Kidney tubule cell (primary cell): ENCODE results near the gene YAF2.
"Not testable (repeated sequence)": the region's sequence is repeated elsewhere in the genome, so short reads cannot be mapped to it uniquely, and the experiment has no call there.

Experiments used
- DNase-seq: peaks from one replicate; pipeline ENCODE4 v3.0.0-alpha.2; 2018; ENCODE audit warnings: low spot score

YAF2 gene

DNA sequence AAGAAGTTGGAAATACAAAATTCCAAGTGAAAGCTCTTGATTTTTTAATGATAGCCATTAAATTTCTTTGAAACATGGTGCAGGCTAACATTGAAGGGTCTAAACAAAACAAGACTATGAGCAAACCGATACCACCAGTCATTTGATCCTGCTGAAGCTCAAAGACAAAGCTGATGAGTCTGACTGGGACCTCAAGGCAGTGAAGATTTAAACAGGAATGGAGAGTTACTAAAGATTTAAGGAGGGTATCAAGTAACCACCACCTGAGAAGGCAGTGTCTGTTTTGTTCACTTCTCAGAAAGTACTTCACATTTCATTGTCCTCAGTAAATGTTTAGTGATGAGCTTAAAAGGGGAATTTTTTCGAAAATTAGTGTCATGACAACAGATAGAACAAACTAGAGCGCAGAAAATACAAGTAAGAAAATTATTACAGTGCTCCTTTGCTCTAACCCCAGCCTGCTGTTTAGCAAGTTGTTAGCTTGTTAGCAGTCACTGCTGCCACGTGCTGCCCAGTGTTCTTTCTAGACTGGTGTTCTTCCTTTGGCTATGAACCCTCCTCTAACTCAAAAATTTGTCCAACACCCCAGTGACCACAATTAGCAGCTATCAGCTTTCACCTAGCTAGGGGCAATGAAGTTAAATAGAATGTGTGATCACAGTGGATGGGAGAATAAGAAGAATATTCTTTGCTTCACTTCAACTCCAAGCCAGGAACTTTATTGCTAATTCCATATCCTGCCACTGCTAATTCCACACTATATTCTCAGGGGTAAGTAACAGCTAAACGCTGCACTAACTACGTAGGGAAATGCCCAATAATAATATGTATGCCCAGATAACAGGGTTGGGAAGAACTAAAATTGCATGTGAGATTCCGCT is 41.1 kb downstream of the YAF2 start:
- no peak for DNase-seq

DNA sequence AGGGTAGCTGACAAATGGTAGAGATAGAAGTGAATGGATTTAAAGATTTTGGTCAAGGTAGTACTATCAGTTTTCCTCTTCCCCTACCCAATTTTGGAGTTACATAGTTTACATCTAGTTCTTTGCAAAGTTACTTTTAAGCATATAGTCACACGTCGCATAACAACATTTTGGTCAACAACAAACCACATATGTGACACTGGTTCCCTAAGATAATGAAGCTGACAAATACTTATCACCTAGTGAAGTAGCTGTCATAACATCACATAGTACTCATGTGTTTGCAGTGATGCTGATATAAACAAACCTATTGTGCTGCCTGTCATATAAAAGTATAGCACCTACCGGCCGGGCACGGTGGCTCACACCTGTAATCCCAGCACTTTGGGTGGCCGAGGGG is 45.4 kb downstream of the YAF2 start:
- no peak for DNase-seq

DNA sequence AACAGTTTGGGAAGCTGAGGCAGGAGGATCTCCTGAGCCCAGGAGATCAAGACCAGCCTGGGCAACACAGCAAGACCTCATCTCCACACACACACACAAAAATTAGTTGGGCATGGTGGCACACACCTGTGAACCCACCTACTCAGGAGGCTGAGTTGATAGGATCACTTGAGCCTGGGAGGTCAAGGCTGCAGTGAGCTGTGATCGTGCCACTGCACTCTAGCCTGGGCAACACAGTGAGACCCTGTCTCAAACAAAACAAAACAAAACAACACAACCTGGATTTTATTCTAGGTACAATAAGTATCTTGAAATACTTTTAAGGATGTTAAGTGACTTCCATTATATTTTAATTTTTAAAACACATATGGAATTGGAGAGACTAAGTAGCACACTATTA is 45.8 kb downstream of the YAF2 start:
- DNase-seq, result no peak

DNA sequence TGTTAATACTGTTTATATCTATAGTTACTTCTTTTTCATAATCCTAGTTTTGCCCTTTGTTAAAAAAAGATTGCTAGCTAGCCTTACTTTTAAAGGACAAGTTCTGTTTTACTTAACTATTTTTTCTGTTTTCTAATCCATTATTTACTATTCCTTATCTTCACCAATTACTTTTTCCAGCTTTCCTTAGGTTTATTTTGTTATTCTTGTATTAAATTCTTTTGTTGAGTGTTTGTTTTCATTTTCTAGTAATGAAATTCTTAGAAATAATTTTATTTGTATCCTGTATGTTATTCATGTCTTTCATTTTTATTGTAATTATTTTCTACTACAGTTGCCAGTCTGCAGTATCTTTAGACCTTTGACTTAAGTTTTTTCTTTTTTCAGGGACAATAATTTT is 47.7 kb downstream of the YAF2 start:
- no peak for DNase-seq

DNA sequence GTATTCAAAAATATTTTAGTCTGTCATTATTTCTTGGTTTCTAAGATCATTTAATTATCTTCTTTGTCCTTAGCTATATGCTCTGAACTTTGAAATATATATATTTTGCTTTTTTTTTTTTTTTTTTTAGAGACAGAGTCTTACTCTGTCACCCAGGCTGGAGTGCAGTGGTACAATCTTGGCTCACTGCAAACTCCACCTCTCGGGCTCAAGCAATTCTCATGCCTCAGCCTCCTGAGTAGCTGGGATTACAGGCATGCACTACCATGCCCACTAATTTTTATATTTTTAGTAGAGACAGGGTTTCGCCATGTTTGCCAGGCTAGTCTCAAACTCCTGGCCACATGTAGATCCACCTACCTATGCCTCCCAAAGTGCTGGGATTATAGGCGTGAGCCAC is 49.8 kb downstream of the YAF2 start:
- not testable (repeated sequence) for DNase-seq

DNA sequence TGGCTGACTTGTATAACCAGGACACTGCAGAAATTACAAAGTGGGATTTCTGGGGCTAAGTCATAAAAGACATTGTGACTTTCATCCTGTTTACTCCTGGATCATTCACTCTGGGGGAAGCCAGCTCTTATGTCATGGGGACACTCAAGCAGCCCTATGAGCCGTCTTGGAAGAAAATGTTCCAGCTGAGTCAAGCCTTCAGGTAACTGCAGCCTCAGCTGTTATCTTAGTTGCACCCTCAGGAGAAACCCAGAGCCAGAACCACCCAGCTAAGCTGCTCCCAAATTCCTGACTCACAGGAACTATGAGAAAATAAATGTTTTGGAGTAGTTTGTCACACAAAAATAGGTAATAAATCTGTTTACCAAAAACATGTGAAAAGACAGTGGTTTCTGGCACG is 50.2 kb downstream of the YAF2 start:
- no peak for DNase-seq

DNA sequence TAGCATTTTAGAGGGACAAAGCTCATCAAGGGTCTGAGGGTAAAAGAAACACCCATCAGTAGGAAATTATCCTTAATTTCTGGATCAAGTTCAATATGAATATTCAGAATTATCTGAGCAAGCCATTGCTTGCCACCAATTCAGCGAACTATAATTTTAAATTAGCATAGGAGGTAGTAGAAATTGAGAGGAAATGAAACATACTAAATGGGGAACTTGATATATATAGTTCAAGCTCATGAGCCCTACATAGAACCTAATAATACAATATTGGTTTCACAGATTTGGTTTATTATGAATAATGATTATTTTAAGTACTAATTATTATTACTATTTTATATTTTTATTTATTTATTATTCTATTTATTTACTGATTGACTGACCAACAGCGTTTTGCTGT is 51.3 kb downstream of the YAF2 start:
- no peak for DNase-seq

DNA sequence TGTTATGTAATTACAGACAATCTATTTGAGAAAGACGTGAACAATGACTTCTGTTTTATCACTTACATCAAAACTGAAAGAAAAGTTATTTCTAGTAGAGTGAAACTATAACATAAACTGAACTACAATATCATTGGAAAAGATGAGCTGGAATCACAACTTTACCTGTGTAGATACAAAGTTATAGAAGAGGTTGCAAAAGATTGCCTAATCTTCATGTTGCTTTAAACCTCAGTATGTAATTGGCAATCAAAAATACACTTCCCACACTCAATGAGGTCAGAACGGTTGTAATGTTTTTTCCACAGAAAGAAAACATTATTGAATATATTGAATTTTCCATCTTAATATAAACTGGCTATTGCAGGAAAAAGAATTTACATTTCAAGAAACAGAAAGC is 55.7 kb downstream of the YAF2 start:
- DNase-seq, result no peak

DNA sequence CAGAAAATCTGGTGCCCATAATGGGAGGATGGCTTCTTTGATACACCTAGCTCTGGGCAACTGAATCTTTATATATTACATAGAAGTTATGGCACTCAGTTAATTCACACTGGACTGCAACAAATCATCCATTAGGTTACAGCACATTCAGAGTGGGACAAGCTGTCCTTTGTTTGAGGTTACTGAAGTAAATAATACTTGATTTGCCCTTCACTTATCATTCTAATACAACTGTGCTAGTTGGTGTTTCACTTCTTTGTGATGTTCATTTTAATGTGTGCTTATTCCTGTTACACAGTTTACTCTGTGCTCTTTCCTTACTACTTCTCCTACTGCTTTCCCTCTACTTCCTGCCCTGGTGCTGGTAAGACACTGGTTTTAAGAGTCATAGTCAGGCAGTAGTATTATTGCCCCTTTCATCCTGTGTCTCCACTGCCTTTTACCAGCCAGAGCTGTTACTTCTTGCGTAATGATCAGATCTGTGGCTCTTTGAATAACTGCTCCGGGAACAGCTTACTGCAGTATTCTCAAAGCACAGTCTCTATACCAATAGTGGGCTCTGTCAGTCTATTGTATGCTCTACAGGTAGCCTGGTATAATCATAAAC is 57.0 kb downstream of the YAF2 start:
- peak; percentile 42 for DNase-seq

DNA sequence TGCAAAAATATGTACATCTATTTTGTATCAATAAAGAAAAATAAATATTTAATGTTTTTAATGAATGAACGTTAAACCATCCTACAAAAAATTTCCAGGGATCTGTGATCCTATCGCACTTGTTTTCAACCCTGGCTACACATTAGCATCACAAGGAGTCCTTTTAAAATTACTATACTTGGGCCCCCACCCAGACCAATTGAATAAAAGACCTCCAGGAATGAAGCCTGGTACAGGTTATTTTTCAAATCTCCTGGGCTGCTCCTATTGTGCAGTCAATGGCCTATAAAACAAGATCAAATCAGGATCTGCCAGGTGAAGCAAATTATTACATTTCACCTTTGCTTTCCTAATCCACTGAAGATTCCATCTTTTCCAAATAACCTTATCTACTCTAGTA is 59.9 kb downstream of the YAF2 start:
- no peak for DNase-seq

DNA sequence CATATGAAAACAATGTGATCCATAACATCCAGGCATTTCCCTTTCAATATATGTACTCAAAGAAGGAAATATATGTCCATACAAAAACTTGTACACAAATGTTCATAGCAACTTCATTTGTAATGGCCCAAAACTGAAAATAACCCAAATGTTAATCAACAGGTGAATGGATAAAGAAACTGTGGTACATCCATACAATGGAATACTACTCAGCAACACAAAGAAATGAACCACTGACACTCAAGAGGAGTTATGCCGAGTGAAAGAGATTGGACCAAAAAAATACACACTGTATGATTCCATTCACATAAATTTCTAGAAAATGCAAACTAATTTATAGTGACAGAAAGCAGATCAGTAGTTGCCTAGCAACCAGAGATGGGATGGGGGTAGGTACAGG is 63.1 kb downstream of the YAF2 start:
- no peak for DNase-seq

DNA sequence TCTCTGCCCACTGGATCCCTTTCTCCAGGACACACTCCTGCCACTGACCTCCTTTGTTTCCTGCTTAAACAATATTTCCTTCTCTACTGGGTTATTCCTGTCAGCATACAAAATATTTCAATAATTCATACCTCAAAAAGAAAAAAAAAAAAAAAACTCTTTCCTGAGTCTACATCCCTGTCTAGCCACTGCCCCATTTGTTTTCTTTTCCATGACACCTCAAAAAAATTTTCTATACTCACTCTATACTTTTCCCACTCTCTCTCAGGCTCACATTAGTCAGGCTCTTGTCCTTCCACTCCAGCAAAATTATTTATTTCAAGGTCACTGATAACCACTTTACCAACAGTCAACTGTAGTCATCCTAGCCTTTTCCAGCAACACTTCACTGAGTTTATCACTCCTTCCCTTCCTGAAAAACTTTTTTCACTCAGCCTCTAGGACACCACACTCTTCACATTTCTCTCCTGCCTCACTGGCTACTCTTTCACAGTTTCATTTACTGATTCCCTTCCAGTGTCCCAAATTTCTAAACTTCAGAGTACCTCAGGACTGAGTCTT is 64.0 kb downstream of the YAF2 start:
- DNase-seq, result no peak

DNA sequence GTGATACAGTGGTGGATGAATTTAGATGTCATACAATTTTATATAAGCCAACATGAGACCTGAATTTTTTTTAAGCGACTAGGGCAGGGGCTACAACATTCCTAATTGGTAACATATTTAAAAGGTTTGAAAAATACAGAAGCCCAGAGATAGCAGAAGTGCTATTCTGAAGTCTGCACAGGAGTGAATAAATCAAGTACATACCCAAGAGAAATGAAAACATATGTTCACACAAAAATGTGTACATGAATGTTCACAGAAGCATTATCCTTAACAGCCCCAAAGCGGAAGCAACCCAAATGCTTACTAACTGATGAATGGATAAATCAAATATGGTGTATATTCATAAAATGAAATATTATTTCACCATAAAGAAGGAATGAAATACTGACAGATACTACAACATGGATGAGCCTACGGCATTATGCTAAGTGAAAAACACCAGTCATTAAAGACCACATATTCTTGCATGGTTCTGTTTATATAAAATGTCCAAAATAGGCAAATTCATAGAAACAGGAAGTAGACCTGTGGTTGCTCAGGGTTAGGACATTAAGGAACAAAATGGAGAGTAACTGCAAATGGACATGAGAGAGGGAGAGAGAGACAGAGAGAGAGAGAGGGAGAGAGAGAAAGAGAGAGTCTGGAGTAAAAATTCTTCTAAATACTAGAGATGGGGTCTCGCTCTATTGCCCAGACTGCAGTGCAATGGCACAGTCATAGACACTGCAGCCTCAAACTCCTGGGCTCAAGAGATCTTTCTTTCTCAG is 65.4 kb downstream of the YAF2 start:
- no peak for DNase-seq

DNA sequence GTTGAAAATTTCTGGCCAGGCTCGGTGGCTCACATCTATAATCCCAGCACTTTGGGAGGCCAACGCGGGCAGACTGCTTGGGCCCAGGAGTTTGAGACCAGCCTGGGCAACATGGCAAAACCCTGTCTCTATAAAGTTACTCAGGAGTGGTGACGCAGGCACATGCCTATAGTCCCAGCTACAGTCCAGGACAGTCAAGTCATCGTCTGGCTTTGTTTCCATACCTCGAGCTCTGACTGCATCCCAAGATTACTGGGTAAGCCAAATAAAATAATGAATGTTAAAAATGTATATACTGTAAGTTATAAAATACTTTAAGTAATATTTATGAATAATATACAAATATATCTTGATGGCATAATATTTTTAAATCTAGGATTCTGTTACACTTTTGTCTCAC is 70.3 kb downstream of the YAF2 start:
- no peak for DNase-seq

DNA sequence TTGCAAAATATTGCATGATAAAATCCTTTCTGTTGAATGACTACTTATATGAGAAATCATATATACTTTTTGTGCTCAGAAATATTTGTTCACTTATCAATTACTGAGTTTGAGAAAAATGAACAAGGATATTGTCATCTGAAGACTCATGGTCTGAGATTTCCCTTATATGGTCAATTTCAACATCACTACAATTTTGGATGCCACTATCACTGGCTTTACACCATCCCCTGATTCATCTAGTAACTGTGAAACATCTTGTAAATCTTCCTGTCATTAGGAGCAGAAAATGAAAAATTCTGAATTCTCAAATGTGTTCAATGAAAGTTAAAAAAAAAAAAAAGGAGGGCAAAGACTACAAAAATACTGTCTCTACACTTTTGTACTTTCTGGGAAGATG is 71.5 kb downstream of the YAF2 start:
- DNase-seq, result no peak

DNA sequence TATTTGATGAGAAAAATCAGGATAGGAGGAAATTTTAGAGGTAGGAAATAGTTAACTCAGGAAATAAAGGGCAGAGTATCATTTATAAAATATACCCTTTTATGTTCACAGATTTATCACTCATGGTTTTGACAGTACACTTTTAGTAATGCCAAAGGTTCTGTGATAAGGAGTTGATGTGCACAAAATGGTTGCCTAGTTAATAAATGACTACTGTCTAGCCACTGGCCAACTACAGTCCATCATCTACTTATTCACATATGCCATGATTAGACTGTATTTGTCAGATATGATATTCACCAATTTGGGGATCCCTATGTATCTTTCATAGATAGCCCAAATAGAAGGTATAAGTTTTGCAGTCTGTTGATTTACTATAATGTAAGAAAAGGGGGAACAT is 74.1 kb downstream of the YAF2 start:
- DNase-seq, result no peak

DNA sequence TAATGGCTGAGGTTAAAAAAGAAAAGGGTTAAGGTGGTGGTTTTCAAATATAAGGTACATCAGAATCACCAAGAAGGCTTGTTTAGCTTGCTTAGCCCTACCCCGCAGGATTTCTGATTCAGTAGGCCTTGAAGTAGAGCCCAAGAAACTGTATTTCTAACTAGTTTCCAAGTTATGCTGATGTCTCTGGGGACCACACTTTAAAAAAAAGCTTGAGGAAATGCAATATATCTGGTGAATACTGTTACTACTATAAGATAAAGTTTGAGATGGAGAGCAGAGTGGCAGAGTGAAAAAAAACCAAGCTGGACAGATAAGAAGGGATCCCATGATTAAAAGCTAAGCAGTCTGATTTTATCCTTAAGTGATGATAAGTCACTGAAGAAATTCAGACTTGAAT is 75.1 kb downstream of the YAF2 start:
- DNase-seq, result no peak

DNA sequence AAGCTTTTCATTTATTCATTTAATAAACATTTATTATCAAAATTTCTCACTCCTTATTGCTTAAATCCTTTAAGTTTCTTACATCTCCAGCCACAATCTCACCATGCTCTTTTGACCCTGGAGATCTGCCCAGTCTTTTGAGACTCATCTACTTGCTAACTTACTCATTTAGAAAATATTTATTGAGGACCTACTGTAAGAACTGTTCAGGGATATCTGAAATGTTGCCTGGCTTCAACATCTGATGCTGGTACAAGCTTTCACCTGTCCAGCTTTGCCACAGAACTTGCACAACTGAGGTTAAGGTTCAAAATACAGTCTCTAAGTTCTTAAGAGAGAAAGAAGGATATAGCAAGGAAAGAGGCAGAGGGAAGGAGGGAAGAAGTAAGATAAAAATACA is 75.9 kb downstream of the YAF2 start:
- peak; percentile 52 for DNase-seq

DNA sequence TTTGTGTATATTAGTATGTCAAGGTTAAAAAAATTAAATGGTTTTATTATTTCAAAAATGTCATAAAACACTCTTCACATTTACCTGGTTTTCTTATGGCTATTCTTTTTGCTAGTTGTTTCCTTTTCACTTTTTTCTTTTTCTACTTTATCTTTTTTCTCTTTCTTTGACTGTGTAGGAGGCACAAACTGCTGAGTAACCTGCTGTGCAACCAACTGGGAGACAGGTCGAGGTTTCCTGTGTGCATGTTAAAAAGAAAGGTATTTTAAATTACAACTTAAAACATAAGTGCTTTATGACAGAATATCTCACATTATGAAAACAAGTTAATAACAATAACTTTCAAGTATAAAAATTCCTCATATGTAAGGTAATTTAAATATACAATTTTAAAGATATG is 76.5 kb downstream of the YAF2 start:
- DNase-seq, result no peak

DNA sequence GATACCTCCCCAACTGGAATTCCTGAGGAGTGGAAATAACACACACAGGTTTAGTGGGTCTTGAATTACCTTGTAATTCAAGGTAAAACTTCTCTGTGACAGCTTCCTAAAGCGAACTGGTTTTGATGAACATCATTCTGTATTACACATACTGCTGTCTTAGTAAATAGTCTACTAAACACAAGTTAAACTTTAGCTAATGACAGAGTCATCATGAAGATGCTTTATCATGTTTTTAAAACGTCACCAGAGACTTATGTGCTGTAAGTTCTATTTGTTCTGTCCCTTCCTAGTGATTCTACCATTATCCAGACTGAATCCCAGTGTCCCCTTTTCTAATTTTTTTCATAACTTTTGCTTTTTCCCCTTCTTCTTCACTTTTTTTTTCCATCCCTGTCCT is 81.8 kb downstream of the YAF2 start:
- DNase-seq, result peak; percentile 83

DNA sequence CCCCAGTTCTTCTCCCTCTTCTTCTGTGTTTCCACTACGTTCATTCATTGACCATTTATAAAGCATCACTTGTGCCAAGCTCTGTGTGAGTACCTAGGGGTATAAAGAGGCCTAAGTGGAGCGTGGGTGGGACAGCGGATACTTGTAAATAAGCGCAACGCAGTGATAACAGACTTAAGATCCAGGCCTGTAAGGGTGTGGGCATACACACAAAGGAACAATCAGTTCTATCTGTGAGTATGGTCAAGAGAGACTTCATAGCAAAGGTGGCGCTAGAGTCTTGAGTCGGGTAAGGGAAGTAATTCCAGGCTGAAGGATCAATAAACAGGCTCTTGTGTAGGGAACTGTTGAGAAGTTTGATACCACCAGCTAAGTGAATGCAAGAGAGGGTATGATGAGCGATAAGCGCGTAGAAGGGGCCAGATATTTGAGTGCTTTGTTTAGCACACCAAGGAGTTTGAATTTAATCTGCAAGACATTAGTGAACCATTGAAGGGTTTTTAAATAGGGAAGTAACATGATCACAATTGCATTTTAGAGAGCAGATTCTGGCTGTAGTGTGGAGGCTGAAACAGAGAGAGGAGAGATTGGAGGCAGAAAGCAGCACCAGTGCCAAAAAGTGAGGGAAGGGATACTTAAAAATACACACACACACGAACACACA is 92.4 kb downstream of the YAF2 start:
- no peak for DNase-seq

DNA sequence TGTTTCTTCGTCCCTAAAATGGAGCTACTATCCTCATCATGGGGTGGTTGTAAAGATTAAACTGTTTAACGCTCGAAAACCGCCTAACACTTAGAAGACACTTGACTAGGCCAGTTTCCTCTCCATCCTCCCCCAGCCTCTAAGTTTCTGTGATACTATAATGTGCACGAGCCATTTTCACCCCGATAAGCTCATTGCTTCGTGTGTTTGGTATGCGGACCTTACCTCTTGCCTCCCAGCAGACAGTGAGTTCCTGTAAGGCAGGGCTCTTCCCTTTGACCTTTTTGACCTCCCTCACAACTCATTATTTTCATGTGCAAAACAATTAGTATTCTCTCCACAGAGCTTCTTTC is 92.9 kb downstream of the YAF2 start:
- no peak for DNase-seq
